VCaP (cell line): ENCODE measurements around the gene LPP.

Experiments used
- H3K27ac ChIP-seq: fragments of 450-650 bp; 2 replicates; pipeline ENCODE4 v1.5.1; 2017
- CTCF ChIP-seq: fragments of 450-650 bp; conservative IDR thresholded peaks from 2 replicates; pipeline ENCODE4 v1.5.1; 2017; ENCODE audit warnings: mild to moderate bottlenecking, moderate library complexity

The LPP gene

GRCh38 chr3:188185717-188186251, 31.8 kb downstream of the LPP start:
- no peak for TF ChIP-seq CTCF
- peak overlapping the region; percentile 38; the same call in 1 of the 2 replicates for H3K27ac ChIP-seq

DNA sequence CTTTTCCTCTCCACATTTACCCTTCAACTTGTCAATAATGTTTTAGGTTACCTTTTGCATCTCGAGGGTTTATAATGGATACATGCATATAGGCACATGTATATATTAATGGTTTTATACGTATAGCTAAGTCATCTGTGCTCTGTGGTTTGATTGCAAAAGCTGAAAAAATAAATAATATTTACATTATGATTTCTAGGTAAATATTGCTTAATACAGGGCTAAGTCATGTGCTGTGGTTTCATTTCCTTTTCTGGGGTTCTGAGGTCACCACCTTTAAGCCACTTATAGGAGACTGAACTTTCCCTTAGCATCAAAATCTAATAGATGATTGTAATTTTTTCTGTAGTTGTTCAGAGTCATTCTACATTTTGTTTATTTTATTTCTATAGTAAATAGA, 33.1 kb downstream of the LPP start:
- no peak for TF ChIP-seq CTCF
- no peak overlapping the region for H3K27ac ChIP-seq

GRCh38 chr3:188188911-188189310, 35.0 kb downstream of the LPP start:
- no peak for TF ChIP-seq CTCF
- no peak overlapping the region for H3K27ac ChIP-seq

DNA sequence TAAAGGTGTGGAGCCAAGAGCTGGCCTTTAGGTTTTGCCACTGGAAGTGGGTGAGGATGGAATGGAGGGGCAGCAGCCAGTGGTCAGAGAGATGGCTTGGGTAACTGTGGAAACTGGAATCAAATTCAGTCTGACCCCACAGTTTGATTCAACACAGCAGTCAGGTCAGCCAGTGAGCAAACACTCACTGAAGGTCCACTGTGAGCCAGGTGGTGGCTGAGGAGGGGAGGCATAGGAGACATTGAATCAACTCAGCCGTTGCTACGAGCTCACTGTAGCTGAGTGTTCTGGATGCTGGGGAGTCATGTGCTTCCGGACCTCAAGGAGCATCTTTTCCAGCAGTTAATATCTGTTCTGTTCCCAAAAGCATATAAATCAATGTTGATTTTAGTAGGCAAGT, 37.5 kb downstream of the LPP start:
- TF ChIP-seq CTCF = no peak
- peak overlapping the region; percentile 68; the same call in 1 of the 2 replicates for H3K27ac ChIP-seq

- no peak for TF ChIP-seq CTCF
- peak overlapping the region; percentile 68 for H3K27ac ChIP-seq
Observed at GRCh38 chr3:188192034-188192433, 38.1 kb downstream of the LPP start.

DNA sequence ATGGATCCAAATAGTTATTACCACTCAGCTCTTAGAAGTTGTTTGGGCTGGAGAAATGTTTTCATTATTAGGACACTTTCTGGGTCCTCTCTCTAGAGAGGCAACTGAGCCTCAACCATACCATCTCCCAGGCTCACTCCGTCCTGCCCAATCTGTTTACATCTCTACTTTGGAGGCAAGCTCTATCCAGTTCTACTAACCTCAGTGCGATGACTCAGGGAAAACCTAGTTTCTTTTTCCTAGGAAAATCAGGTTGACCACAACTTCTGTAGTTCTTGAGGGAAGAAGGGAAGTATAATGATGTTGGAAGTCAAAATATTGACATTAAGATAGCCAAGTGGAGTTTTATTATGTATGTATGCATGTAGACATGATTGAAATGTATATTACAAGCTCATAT, 40.4 kb downstream of the LPP start:
- no peak for TF ChIP-seq CTCF
- peak overlapping the region; percentile 5; the same call in 1 of the 2 replicates for H3K27ac ChIP-seq

DNA sequence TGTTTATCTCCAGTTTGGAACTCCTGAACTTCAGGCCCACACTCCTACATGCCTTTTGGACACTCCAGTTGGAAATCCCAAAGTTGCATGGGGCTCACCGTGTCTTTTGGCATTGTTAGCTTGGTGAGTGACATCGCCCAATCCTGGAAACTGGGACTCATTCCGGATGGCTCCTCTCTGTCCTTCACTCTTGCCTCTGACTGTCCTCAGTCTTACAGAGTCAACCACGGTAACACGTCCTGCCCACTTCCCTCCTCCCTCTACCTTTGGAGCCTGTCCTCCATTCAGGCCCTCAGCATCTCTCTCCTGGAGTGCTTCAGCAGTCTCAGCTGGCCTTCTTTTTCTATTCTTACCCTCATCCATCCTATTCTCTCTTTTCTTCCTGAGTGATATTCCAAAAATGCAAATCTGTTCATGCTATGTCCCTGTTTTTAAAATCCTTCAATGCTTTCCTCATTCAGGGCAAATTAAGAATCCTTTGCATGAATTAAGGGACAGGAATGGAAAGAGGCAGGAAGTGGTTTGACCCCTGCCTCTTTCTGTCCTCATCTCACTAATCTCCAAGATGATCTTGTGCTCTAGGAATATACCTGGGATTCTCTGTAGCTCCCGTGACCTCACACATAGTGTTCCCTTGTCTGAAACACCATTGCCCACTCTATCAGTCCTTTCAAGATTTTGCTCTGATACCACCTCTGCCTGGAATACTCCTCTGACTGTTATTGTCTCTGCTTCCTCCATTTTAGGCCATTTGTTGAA, 42.5 kb downstream of the LPP start:
- no peak overlapping the region for H3K27ac ChIP-seq
- TF ChIP-seq CTCF = no peak
